Lower lobe of right lung (tissue), 2 donors: Measurements from ENCODE around the gene SLC7A14. TPM values are rescaled to one million over a fixed set of nuclear protein-coding genes. Genes with fewer than 3 reads are reported as not detected.

Experiments
- ATAC-seq, 2 donors: fragments of 200-7000 bp; cut with Tn5 transposase; one replicate each; pipeline ENCODE4 v1.9.1; 2020 to 2022; ENCODE audit warnings: mild to moderate bottlenecking in 2 of 2, moderate library complexity in 2 of 2
- DNase-seq: peaks from one replicate; pipeline ENCODE4 v3.0.0-alpha.2; 2020
- H3K27ac ChIP-seq: fragments of 200-600 bp; one replicate; pipeline ENCODE4 v1.8.0; 2022
- H3K27me3 ChIP-seq: fragments of 200-600 bp; one replicate; pipeline ENCODE4 v1.8.0; 2022; ENCODE audit warnings: low read depth
- H3K36me3 ChIP-seq: fragments of 200-600 bp; one replicate; pipeline ENCODE4 v1.8.0; 2022; ENCODE audit warnings: mild to moderate bottlenecking
- H3K4me1 ChIP-seq: fragments of 200-600 bp; one replicate; pipeline ENCODE4 v1.8.0; 2022
- H3K4me3 ChIP-seq: fragments of 200-600 bp; one replicate; pipeline ENCODE4 v1.8.0; 2022; ENCODE audit warnings: mild to moderate bottlenecking
- H3K9me3 ChIP-seq: fragments of 200-600 bp; one replicate; pipeline ENCODE4 v1.8.0; 2022
- intact Hi-C: fragments of 100-400 bp; cut with DNase I; formaldehyde crosslinking; loops from one replicate; pipeline ENCODE4 v1.11.0; 2022
- total RNA-seq: library from RNA; stranded (reverse); fragmentation: NEBNext Ultra II Directional; extraction: Animal tissue kit (Norgen Biotek cat#: 25700); gene quantifications from one replicate; pipeline ENCODE4 v1.2.1, GENCODE V29; 2021
- TF ChIP-seq, protein P1 (sequence below): fragments of 200-600 bp; IDR thresholded peaks from one replicate; pipeline ENCODE4 v1.8.0; 2022; ENCODE audit warnings: antibody characterized with exemption, mild to moderate bottlenecking
- donor health status: DM: no; HTN: yes; CAD: no; lungs with severe emphysema.

Gene SLC7A14
- total RNA-seq, 1 donor from 2014 or later, result 0.06 TPM

DNA sequence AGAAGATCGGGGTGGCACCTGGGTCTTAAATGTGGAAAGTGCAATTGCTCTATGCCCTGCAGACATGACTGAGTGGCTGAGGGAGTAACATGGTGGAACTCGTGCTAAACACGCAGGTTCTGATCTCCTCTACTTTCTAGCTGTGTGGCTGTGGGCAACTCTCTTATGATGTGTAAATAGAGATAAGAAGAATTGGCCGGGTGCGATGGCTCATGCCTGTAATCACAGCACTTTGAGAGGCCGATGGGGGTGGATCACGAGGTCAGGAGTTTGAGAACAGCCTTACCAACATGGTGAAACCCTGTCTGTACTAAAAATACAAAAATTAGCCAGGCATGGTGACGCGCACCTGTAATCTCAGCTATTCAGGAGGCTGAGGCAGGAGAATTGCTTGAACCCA lies 99.5 kb downstream of the SLC7A14 start:
- no peaks in the 10 kb centered on the region for H3K4me1 ChIP-seq
- intact Hi-C loops, result no loop called here
- DNase-seq (no peak), ATAC-seq (no peak)
- no peaks in the 10 kb centered on the region for H3K36me3 ChIP-seq
- H3K4me3 ChIP-seq, result no peak overlapping the region
- H3K9me3 ChIP-seq, result no peaks in the 10 kb centered on the region
- H3K27ac ChIP-seq, result no peak overlapping the region
- TF ChIP-seq, protein P1, sequence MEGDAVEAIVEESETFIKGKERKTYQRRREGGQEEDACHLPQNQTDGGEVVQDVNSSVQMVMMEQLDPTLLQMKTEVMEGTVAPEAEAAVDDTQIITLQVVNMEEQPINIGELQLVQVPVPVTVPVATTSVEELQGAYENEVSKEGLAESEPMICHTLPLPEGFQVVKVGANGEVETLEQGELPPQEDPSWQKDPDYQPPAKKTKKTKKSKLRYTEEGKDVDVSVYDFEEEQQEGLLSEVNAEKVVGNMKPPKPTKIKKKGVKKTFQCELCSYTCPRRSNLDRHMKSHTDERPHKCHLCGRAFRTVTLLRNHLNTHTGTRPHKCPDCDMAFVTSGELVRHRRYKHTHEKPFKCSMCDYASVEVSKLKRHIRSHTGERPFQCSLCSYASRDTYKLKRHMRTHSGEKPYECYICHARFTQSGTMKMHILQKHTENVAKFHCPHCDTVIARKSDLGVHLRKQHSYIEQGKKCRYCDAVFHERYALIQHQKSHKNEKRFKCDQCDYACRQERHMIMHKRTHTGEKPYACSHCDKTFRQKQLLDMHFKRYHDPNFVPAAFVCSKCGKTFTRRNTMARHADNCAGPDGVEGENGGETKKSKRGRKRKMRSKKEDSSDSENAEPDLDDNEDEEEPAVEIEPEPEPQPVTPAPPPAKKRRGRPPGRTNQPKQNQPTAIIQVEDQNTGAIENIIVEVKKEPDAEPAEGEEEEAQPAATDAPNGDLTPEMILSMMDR, result no peak
- no peaks in the 10 kb centered on the region for H3K27me3 ChIP-seq

GRCh38 chr3:170485696-170486095 lies 100.2 kb downstream of the SLC7A14 start:
- intact Hi-C loops, result no loop called here
- H3K4me1 ChIP-seq, result no peaks in the 10 kb centered on the region
- no peak for ATAC-seq
- no peak overlapping the region for H3K4me3 ChIP-seq
- no peaks in the 10 kb centered on the region for H3K9me3 ChIP-seq
- TF ChIP-seq, protein P1, result no peak
- DNase-seq, result no peak
- no peak overlapping the region for H3K27ac ChIP-seq
- no peaks in the 10 kb centered on the region for H3K27me3 ChIP-seq
- no peaks in the 10 kb centered on the region for H3K36me3 ChIP-seq

DNA sequence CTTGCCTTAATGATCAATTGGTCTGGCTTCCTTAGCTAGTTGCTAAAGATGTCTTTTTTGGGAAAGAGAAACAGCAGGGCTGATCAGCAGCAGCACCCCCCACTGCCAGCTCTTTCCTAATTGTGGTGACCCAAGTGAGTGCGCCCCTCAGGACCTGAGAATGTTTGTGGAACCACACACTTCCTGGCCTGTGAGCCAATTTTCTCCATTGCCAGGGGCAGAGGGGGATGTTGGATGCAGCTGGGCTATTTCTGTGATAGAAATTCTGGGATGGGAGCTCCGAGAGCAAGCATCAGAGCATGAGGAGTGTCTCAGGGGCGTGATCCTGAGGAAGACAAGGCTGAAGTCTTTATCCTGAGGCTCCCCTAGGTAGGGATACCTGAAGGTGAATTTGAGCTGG lies 100.6 kb downstream of the SLC7A14 start:
- no peaks in the 10 kb centered on the region for H3K9me3 ChIP-seq
- H3K27me3 ChIP-seq, result no peaks in the 10 kb centered on the region
- H3K36me3 ChIP-seq, result no peaks in the 10 kb centered on the region
- H3K27ac ChIP-seq, result no peak overlapping the region
- TF ChIP-seq, protein P1, result no peak
- no peak overlapping the region for H3K4me3 ChIP-seq
- ATAC-seq (no peak), DNase-seq (no peak)
- H3K4me1 ChIP-seq, result no peaks in the 10 kb centered on the region
- intact Hi-C loops, result no loop called here

DNA sequence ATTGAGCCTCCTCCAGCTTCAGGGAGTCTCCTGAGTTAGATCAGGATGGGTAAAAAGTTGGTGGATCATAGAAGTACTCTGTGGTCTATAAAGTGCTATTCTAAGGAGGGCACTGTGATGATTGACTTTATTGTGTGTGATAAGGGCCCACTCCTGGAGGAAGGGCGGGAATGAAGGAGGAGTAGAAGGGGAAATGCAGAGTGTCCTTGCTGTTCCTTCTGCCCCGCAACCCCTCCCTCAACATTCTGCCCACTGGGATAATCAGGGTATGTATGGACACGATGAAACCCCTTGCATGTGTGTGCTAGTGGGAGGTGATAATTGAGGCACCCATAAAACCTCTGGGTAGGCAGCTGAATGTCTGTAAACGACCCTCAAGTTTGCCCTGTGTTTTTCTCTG lies 101.0 kb downstream of the SLC7A14 start:
- TF ChIP-seq, protein P1, result no peak
- intact Hi-C loops, result no loop called here
- Histone ChIP-seq H3K36me3 (no peaks in the 10 kb centered on the region), H3K27ac (no peak overlapping the region), H3K4me3 (no peak overlapping the region), H3K27me3 (no peaks in the 10 kb centered on the region), H3K9me3 (no peaks in the 10 kb centered on the region), H3K4me1 (no peaks in the 10 kb centered on the region)
- ATAC-seq (no peak), DNase-seq (no peak)

GRCh38 chr3:170483485-170484262 lies 102.2 kb downstream of the SLC7A14 start:
- Histone ChIP-seq H3K27ac (no peak overlapping the region), H3K9me3 (no peaks in the 10 kb centered on the region), H3K36me3 (no peaks in the 10 kb centered on the region), H3K4me3 (no peak overlapping the region), H3K27me3 (no peaks in the 10 kb centered on the region), H3K4me1 (no peaks in the 10 kb centered on the region)
- DNase-seq (no peak), ATAC-seq (no peak)
- intact Hi-C loops, result no loop called here
- TF ChIP-seq, protein P1, result no peak
